ENCODE results near the gene CXCL3. TPM values are rescaled to one million over a fixed set of nuclear protein-coding genes. Genes with fewer than 3 reads are reported as not detected.
A peak's percentile ranks its signal among the peaks of the same experiment; 100 is the strongest.

The CXCL3 gene
- total RNA-seq, 1 donor from 2014 or later: not detected

GRCh38 chr4:74039315-74039763, 850 bp upstream of the CXCL3 start:
- H3K4me1 ChIP-seq (ENCODE audit: control insufficient read depth in 3 of 3, insufficient read depth in 3 of 3, low read length in 3 of 3): peaks cover 4 to 7% (median 4%) of the 10 kb centered on the region in 3 donors
- H3K9me3 ChIP-seq (ENCODE audit: control insufficient read depth in 3 of 3, low read length in 3 of 3): no peaks in the 10 kb centered on the region
- peak overlapping the region; percentile 64 to 71 (median 69) for H3K9ac ChIP-seq (ENCODE audit: low read depth in 1 of 3, low read length in 3 of 3)
- H3K4me3 ChIP-seq (ENCODE audit: low read length in 3 of 3): peak overlapping the region; percentile 75 to 81 (median 76)
- H3K36me3 ChIP-seq (ENCODE audit: control insufficient read depth in 3 of 3, insufficient read depth in 3 of 3, low read length in 3 of 3): no peaks in the 10 kb centered on the region
- H3K27ac ChIP-seq (ENCODE audit: low read depth, low read length): peak overlapping the region; percentile 41
- peaks cover 6 to 9% (median 7%) of the 10 kb centered on the region in 3 donors for H3K27me3 ChIP-seq (ENCODE audit: control insufficient read depth in 3 of 3, insufficient read depth in 3 of 3, low read length in 3 of 3)

GRCh38 chr4:74038086-74038424, 434 bp downstream of the CXCL3 start:
- Histone ChIP-seq H3K9ac (ENCODE audit: low read depth in 1 of 3, low read length in 3 of 3) (peak overlapping the region; percentile 23 to 69 (median 64)), H3K9me3 (ENCODE audit: control insufficient read depth in 3 of 3, low read length in 3 of 3) (no peaks in the 10 kb centered on the region), H3K36me3 (ENCODE audit: control insufficient read depth in 3 of 3, insufficient read depth in 3 of 3, low read length in 3 of 3) (no peaks in the 10 kb centered on the region), H3K27me3 (ENCODE audit: control insufficient read depth in 3 of 3, insufficient read depth in 3 of 3, low read length in 3 of 3) (peaks cover 6 to 9% (median 7%) of the 10 kb centered on the region in 3 donors), H3K4me1 (ENCODE audit: control insufficient read depth in 3 of 3, insufficient read depth in 3 of 3, low read length in 3 of 3) (peaks cover 4 to 7% (median 4%) of the 10 kb centered on the region in 3 donors), H3K4me3 (ENCODE audit: low read length in 3 of 3) (peak overlapping the region; percentile 63 to 76 (median 75)), H3K27ac (ENCODE audit: low read depth, low read length) (no peak overlapping the region)

- H3K4me1 ChIP-seq (ENCODE audit: control insufficient read depth in 3 of 3, insufficient read depth in 3 of 3, low read length in 3 of 3): peaks cover 4 to 7% (median 4%) of the 10 kb centered on the region in 3 donors
- H3K4me3 ChIP-seq (ENCODE audit: low read length in 3 of 3): peak overlapping the region in 1 of 3 donors; percentile 63
- peaks cover 6 to 9% (median 7%) of the 10 kb centered on the region in 3 donors for H3K27me3 ChIP-seq (ENCODE audit: control insufficient read depth in 3 of 3, insufficient read depth in 3 of 3, low read length in 3 of 3)
- H3K27ac ChIP-seq (ENCODE audit: low read depth, low read length): no peak overlapping the region
- no peak overlapping the region for H3K9ac ChIP-seq (ENCODE audit: low read depth in 1 of 3, low read length in 3 of 3)
- H3K36me3 ChIP-seq (ENCODE audit: control insufficient read depth in 3 of 3, insufficient read depth in 3 of 3, low read length in 3 of 3): no peaks in the 10 kb centered on the region
- H3K9me3 ChIP-seq (ENCODE audit: control insufficient read depth in 3 of 3, low read length in 3 of 3): no peaks in the 10 kb centered on the region
Observed at GRCh38 chr4:74037076-74037955, 1.2 kb downstream of the CXCL3 start.

GRCh38 chr4:74033739-74034138, 4.8 kb downstream of the CXCL3 start:
- no peaks in the 10 kb centered on the region for H3K9me3 ChIP-seq (ENCODE audit: control insufficient read depth in 3 of 3, low read length in 3 of 3)
- no peak overlapping the region for H3K9ac ChIP-seq (ENCODE audit: low read depth in 1 of 3, low read length in 3 of 3)
- H3K27ac ChIP-seq (ENCODE audit: low read depth, low read length): no peak overlapping the region
- H3K4me1 ChIP-seq (ENCODE audit: control insufficient read depth in 3 of 3, insufficient read depth in 3 of 3, low read length in 3 of 3): peaks cover 3 to 4% (median 4%) of the 10 kb centered on the region in 3 donors
- H3K27me3 ChIP-seq (ENCODE audit: control insufficient read depth in 3 of 3, insufficient read depth in 3 of 3, low read length in 3 of 3): peaks cover 6 to 7% (median 6%) of the 10 kb centered on the region in 3 donors
- no peaks in the 10 kb centered on the region for H3K36me3 ChIP-seq (ENCODE audit: control insufficient read depth in 3 of 3, insufficient read depth in 3 of 3, low read length in 3 of 3)
- no peak overlapping the region for H3K4me3 ChIP-seq (ENCODE audit: low read length in 3 of 3)

GRCh38 chr4:74032064-74032463, 6.4 kb downstream of the CXCL3 start:
- Histone ChIP-seq H3K9ac (ENCODE audit: low read depth in 1 of 3, low read length in 3 of 3) (no peak overlapping the region), H3K27ac (ENCODE audit: low read depth, low read length) (no peak overlapping the region), H3K36me3 (ENCODE audit: control insufficient read depth in 3 of 3, insufficient read depth in 3 of 3, low read length in 3 of 3) (no peaks in the 10 kb centered on the region), H3K4me3 (ENCODE audit: low read length in 3 of 3) (no peak overlapping the region), H3K27me3 (ENCODE audit: control insufficient read depth in 3 of 3, insufficient read depth in 3 of 3, low read length in 3 of 3) (peaks cover under 1% of the 10 kb centered on the region in 3 donors), H3K4me1 (ENCODE audit: control insufficient read depth in 3 of 3, insufficient read depth in 3 of 3, low read length in 3 of 3) (no peaks in the 10 kb centered on the region), H3K9me3 (ENCODE audit: control insufficient read depth in 3 of 3, low read length in 3 of 3) (no peaks in the 10 kb centered on the region)

- Histone ChIP-seq H3K9me3 (ENCODE audit: control insufficient read depth in 3 of 3, low read length in 3 of 3) (peaks cover 0 to 1% (median 0%) of the 10 kb centered on the region in 3 donors), H3K27me3 (ENCODE audit: control insufficient read depth in 3 of 3, insufficient read depth in 3 of 3, low read length in 3 of 3) (no peaks in the 10 kb centered on the region), H3K36me3 (ENCODE audit: control insufficient read depth in 3 of 3, insufficient read depth in 3 of 3, low read length in 3 of 3) (no peaks in the 10 kb centered on the region), H3K27ac (ENCODE audit: low read depth, low read length) (no peak overlapping the region), H3K4me3 (ENCODE audit: low read length in 3 of 3) (no peak overlapping the region), H3K4me1 (ENCODE audit: control insufficient read depth in 3 of 3, insufficient read depth in 3 of 3, low read length in 3 of 3) (no peaks in the 10 kb centered on the region), H3K9ac (ENCODE audit: low read depth in 1 of 3, low read length in 3 of 3) (no peak overlapping the region)
Observed at GRCh38 chr4:74031576-74031975, 6.9 kb downstream of the CXCL3 start.

GRCh38 chr4:74030285-74030684, 8.2 kb downstream of the CXCL3 start:
- Histone ChIP-seq H3K4me3 (ENCODE audit: low read length in 3 of 3) (no peak overlapping the region), H3K27me3 (ENCODE audit: control insufficient read depth in 3 of 3, insufficient read depth in 3 of 3, low read length in 3 of 3) (no peaks in the 10 kb centered on the region), H3K4me1 (ENCODE audit: control insufficient read depth in 3 of 3, insufficient read depth in 3 of 3, low read length in 3 of 3) (no peaks in the 10 kb centered on the region), H3K9me3 (ENCODE audit: control insufficient read depth in 3 of 3, low read length in 3 of 3) (peaks cover 0 to 3% (median 0%) of the 10 kb centered on the region in 3 donors), H3K27ac (ENCODE audit: low read depth, low read length) (no peak overlapping the region), H3K36me3 (ENCODE audit: control insufficient read depth in 3 of 3, insufficient read depth in 3 of 3, low read length in 3 of 3) (no peaks in the 10 kb centered on the region), H3K9ac (ENCODE audit: low read depth in 1 of 3, low read length in 3 of 3) (no peak overlapping the region)

- H3K4me1 ChIP-seq (ENCODE audit: control insufficient read depth in 3 of 3, insufficient read depth in 3 of 3, low read length in 3 of 3): no peaks in the 10 kb centered on the region
- H3K27me3 ChIP-seq (ENCODE audit: control insufficient read depth in 3 of 3, insufficient read depth in 3 of 3, low read length in 3 of 3): no peaks in the 10 kb centered on the region
- H3K9ac ChIP-seq (ENCODE audit: low read depth in 1 of 3, low read length in 3 of 3): no peak overlapping the region
- H3K9me3 ChIP-seq (ENCODE audit: control insufficient read depth in 3 of 3, low read length in 3 of 3): peaks cover 0 to 3% (median 0%) of the 10 kb centered on the region in 3 donors
- H3K4me3 ChIP-seq (ENCODE audit: low read length in 3 of 3): no peak overlapping the region
- no peaks in the 10 kb centered on the region for H3K36me3 ChIP-seq (ENCODE audit: control insufficient read depth in 3 of 3, insufficient read depth in 3 of 3, low read length in 3 of 3)
- H3K27ac ChIP-seq (ENCODE audit: low read depth, low read length): no peak overlapping the region
Observed at GRCh38 chr4:74028504-74028903, 10.0 kb downstream of the CXCL3 start.

GRCh38 chr4:74023709-74024108, 14.8 kb downstream of the CXCL3 start:
- no peak overlapping the region for H3K27ac ChIP-seq (ENCODE audit: low read depth, low read length)
- H3K9ac ChIP-seq (ENCODE audit: low read depth in 1 of 3, low read length in 3 of 3): no peak overlapping the region
- no peaks in the 10 kb centered on the region for H3K27me3 ChIP-seq (ENCODE audit: control insufficient read depth in 3 of 3, insufficient read depth in 3 of 3, low read length in 3 of 3)
- H3K36me3 ChIP-seq (ENCODE audit: control insufficient read depth in 3 of 3, insufficient read depth in 3 of 3, low read length in 3 of 3): no peaks in the 10 kb centered on the region
- no peak overlapping the region for H3K4me3 ChIP-seq (ENCODE audit: low read length in 3 of 3)
- H3K9me3 ChIP-seq (ENCODE audit: control insufficient read depth in 3 of 3, low read length in 3 of 3): peaks cover 0 to 3% (median 0%) of the 10 kb centered on the region in 3 donors
- H3K4me1 ChIP-seq (ENCODE audit: control insufficient read depth in 3 of 3, insufficient read depth in 3 of 3, low read length in 3 of 3): no peaks in the 10 kb centered on the region

- peaks cover 0 to 2% (median 0%) of the 10 kb centered on the region in 3 donors for H3K9me3 ChIP-seq (ENCODE audit: control insufficient read depth in 3 of 3, low read length in 3 of 3)
- no peak overlapping the region for H3K27ac ChIP-seq (ENCODE audit: low read depth, low read length)
- H3K9ac ChIP-seq (ENCODE audit: low read depth in 1 of 3, low read length in 3 of 3): no peak overlapping the region
- no peaks in the 10 kb centered on the region for H3K36me3 ChIP-seq (ENCODE audit: control insufficient read depth in 3 of 3, insufficient read depth in 3 of 3, low read length in 3 of 3)
- H3K4me3 ChIP-seq (ENCODE audit: low read length in 3 of 3): no peak overlapping the region
- H3K27me3 ChIP-seq (ENCODE audit: control insufficient read depth in 3 of 3, insufficient read depth in 3 of 3, low read length in 3 of 3): no peaks in the 10 kb centered on the region
- no peaks in the 10 kb centered on the region for H3K4me1 ChIP-seq (ENCODE audit: control insufficient read depth in 3 of 3, insufficient read depth in 3 of 3, low read length in 3 of 3)
Observed at GRCh38 chr4:74021601-74022000, 16.9 kb downstream of the CXCL3 start.

All from skeletal muscle tissue (tissue), 4 donors.